ENCODE data around the gene MROH8.

The MROH8 gene

GRCh38 chr20:37081717-37082289 is 97.5 kb downstream of the MROH8 start:
- POLR2A ChIA-PET = no interaction called here
- Histone ChIP-seq H3K4me3 (ENCODE audit: low read depth, low read length) (no peak overlapping the region), H3K4me1 (ENCODE audit: control insufficient read depth, insufficient read depth, low read length) (no peaks in the 10 kb centered on the region), H3K27ac (ENCODE audit: extremely low read depth, low read depth, low read length) (no peak overlapping the region), H3K9me3 (ENCODE audit: control insufficient read depth, insufficient read depth, low read depth, low read length) (no peaks in the 10 kb centered on the region), H3K36me3 (ENCODE audit: control insufficient read depth in 2 of 2, insufficient read depth in 1 of 2, low read length in 2 of 2) (peaks cover 47 to 53% of the 10 kb centered on the region in 2 experiments)
- no peak for TF ChIP-seq EGR2 (tag by site-specific recombination; IDR thresholded peaks at IDR 0.05; ENCODE audit: low read depth)
- TF ChIP-seq ZSCAN4 (tag by site-specific recombination; IDR thresholded peaks at IDR 0.05) = no peak
- no peak for TF ChIP-seq ZNF311 (tag by site-specific recombination; IDR thresholded peaks at IDR 0.05; ENCODE audit: borderline replicate concordance)
- TF ChIP-seq ZXDB (tag by site-specific recombination; IDR thresholded peaks at IDR 0.05) = no peak
- no peak for TF ChIP-seq ZSCAN16 (tag by site-specific recombination; IDR thresholded peaks at IDR 0.05)
- peak; percentile 25; the same call in 1 of the 2 replicates for TF ChIP-seq ZNF654 (tag by site-specific recombination; IDR thresholded peaks at IDR 0.05; ENCODE audit: low read depth)
- TF ChIP-seq ZNF626 (tag by site-specific recombination; IDR thresholded peaks at IDR 0.05) = no peak
- CTCF ChIA-PET = interaction anchor here (1.2 kb wide), 1 partner anchor 113 kb away, joined by 3 read pairs; no protein-coding TSS in a partner anchor

- Histone ChIP-seq H3K4me3 (ENCODE audit: low read depth, low read length) (no peak overlapping the region), H3K27ac (ENCODE audit: extremely low read depth, low read depth, low read length) (no peak overlapping the region), H3K9me3 (ENCODE audit: control insufficient read depth, insufficient read depth, low read depth, low read length) (no peaks in the 10 kb centered on the region; the same call in 1 of the 2 replicates), H3K36me3 (ENCODE audit: control insufficient read depth in 2 of 2, insufficient read depth in 1 of 2, low read length in 2 of 2) (peaks cover 13 to 31% of the 10 kb centered on the region in 2 experiments; a peak in 2 of 3 replicates), H3K4me1 (ENCODE audit: control insufficient read depth, insufficient read depth, low read length) (no peaks in the 10 kb centered on the region)
- TF ChIP-seq ZNF670 (tag by site-specific recombination; IDR thresholded peaks at IDR 0.05; ENCODE audit: low read depth) (no peak), KLF10 (tag by site-specific recombination; IDR thresholded peaks at IDR 0.05) (no peak)
- CTCF ChIA-PET = no interaction called here
- POLR2A ChIA-PET = interaction anchor here (0.7 to 1.9 kb wide), 3 partner anchors 18 to 847 kb away, joined by 4 to 7 read pairs (median 7); partner anchors contain the start of gene RBL1
Measured at GRCh38 chr20:37077009-37077408, 102.3 kb downstream of the MROH8 start.

- peaks cover 8 to 29% of the 10 kb centered on the region in 2 experiments; a peak in 2 of 3 replicates for H3K36me3 ChIP-seq (ENCODE audit: control insufficient read depth in 2 of 2, insufficient read depth in 1 of 2, low read length in 2 of 2)
- ChIA-PET CTCF (no interaction called here), POLR2A (no interaction called here)
- no peaks in the 10 kb centered on the region; the same call in 1 of the 2 replicates for H3K9me3 ChIP-seq (ENCODE audit: control insufficient read depth, insufficient read depth, low read depth, low read length)
- TF ChIP-seq ZFP69B (tag by site-specific recombination; IDR thresholded peaks at IDR 0.05) (no peak), ZNF530 (tag by site-specific recombination; IDR thresholded peaks at IDR 0.05; ENCODE audit: low read depth) (no peak), ATF2 (tag by site-specific recombination; IDR thresholded peaks at IDR 0.05; ENCODE audit: low read depth) (peak; percentile 52; the same call in 1 of the 2 replicates), ZNF133 (tag by site-specific recombination; IDR thresholded peaks at IDR 0.05) (no peak), PRDM6 (tag by site-specific recombination; IDR thresholded peaks at IDR 0.05) (peak; percentile 70)
- H3K4me1 ChIP-seq (ENCODE audit: control insufficient read depth, insufficient read depth, low read length) = no peaks in the 10 kb centered on the region
- no peak overlapping the region for H3K4me3 ChIP-seq (ENCODE audit: low read depth, low read length)
- no peak overlapping the region for H3K27ac ChIP-seq (ENCODE audit: extremely low read depth, low read depth, low read length)
Measured at GRCh38 chr20:37075932-37076685, 103.2 kb downstream of the MROH8 start.
